ENCODE data around the gene PCBP2. TPM values are rescaled to one million over a fixed set of nuclear protein-coding genes. Genes with fewer than 3 reads are reported as not detected.

The PCBP2 gene
- total and polyA plus RNA-seq, 8 donors: 634 to 1,132 (median 1,042) TPM

- H3K27ac ChIP-seq: peak overlapping the region; percentile 61 to 67
- H3K9me3 ChIP-seq: no peaks in the 10 kb centered on the region
- no peaks in the 10 kb centered on the region for H3K27me3 ChIP-seq
- no peaks in the 10 kb centered on the region for H3K36me3 ChIP-seq
- intact Hi-C loops (cut with DNase I): no loop called here
- ATAC-seq (no peak), DNase-seq (peak in 2 of 4 donors; percentile 72 to 90)
- H3K4me3 ChIP-seq: no peak overlapping the region
- TF ChIP-seq CTCF (IDR thresholded peaks at IDR 0.05): no peak
- peaks cover 25 to 58% of the 10 kb centered on the region in 2 donors for H3K4me1 ChIP-seq
Observed at GRCh38 chr12:53495903-53496751, 44.2 kb downstream of the PCBP2 start.

GRCh38 chr12:53496752-53497032 lies 44.8 kb downstream of the PCBP2 start:
- Histone ChIP-seq H3K4me3 (no peak overlapping the region), H3K36me3 (no peaks in the 10 kb centered on the region), H3K9me3 (no peaks in the 10 kb centered on the region), H3K4me1 (peaks cover 27 to 61% of the 10 kb centered on the region in 2 donors), H3K27ac (peak overlapping the region; percentile 61 to 67), H3K27me3 (no peaks in the 10 kb centered on the region)
- DNase-seq: no peak
- no peak for ATAC-seq
- intact Hi-C loops (cut with DNase I): no loop called here
- no peak for TF ChIP-seq CTCF (IDR thresholded peaks at IDR 0.05)

- TF ChIP-seq CTCF (IDR thresholded peaks at IDR 0.05): no peak
- H3K27me3 ChIP-seq: no peaks in the 10 kb centered on the region
- H3K27ac ChIP-seq: no peak overlapping the region
- no peak overlapping the region for H3K4me3 ChIP-seq
- no peaks in the 10 kb centered on the region for H3K9me3 ChIP-seq
- DNase-seq (no peak), ATAC-seq (no peak)
- intact Hi-C loops (cut with DNase I): no loop called here
- H3K36me3 ChIP-seq: no peaks in the 10 kb centered on the region
- H3K4me1 ChIP-seq: peaks cover 33 to 63% of the 10 kb centered on the region in 2 donors
Observed at GRCh38 chr12:53497461-53497860, 45.6 kb downstream of the PCBP2 start.

- no peak for TF ChIP-seq CTCF (IDR thresholded peaks at IDR 0.05)
- Histone ChIP-seq H3K36me3 (no peaks in the 10 kb centered on the region), H3K27ac (no peak overlapping the region), H3K4me3 (no peak overlapping the region), H3K4me1 (peaks cover 38 to 65% of the 10 kb centered on the region in 2 donors), H3K9me3 (no peaks in the 10 kb centered on the region), H3K27me3 (no peaks in the 10 kb centered on the region)
- intact Hi-C loops (cut with DNase I): no loop called here
- ATAC-seq (no peak), DNase-seq (no peak)
Observed at GRCh38 chr12:53498235-53498630, 46.3 kb downstream of the PCBP2 start.

- H3K36me3 ChIP-seq: peaks cover 0 to 8% of the 10 kb centered on the region in 2 donors
- TF ChIP-seq CTCF (IDR thresholded peaks at IDR 0.05): no peak
- no peaks in the 10 kb centered on the region for H3K9me3 ChIP-seq
- peak within 1 kb of the TSS; percentile 98 for H3K27ac ChIP-seq
- peaks cover 29 to 60% of the 10 kb centered on the region in 2 donors for H3K4me1 ChIP-seq
- peak; percentile 5 for ATAC-seq
- intact Hi-C loops (cut with DNase I): loop anchor here in 1 of 2 donors (10.0 kb wide), 1 partner anchor 175 kb away; the partner anchor contains the start of gene AAAS
- no peaks in the 10 kb centered on the region for H3K27me3 ChIP-seq
- peak in 3 of 4 donors; percentile 75 to 89 (median 77) for DNase-seq
- H3K4me3 ChIP-seq: peak within 1 kb of the TSS; percentile 66 to 77
Observed at GRCh38 chr12:53499266-53500141, 47.6 kb downstream of the PCBP2 start, which contains the start of gene MAP3K12. MAP3K12 (minus strand) TSS chr12:53499458; CDS start chr12:53487391, 12,067 bp downstream.
